Measurements from ENCODE around the gene TNS3. TPM values are rescaled to one million over a fixed set of nuclear protein-coding genes. Genes with fewer than 3 reads are reported as not detected.

TNS3 gene
- polyA plus RNA-seq, 1 of the 3 experiments (the other 2 are of a cell fraction) = 72.3 TPM

- Histone ChIP-seq H3K4me3 (ENCODE audit: low read depth in 2 of 2, low read length in 1 of 2) (no peak overlapping the region), H3K27me3 (ENCODE audit: insufficient read depth) (no peaks in the 10 kb centered on the region), H4K20me1 (ENCODE audit: insufficient read depth) (no peaks in the 10 kb centered on the region), H3F3A (replicated peaks; ENCODE audit: insufficient read depth) (no peaks in the 10 kb centered on the region), H2AFZ (ENCODE audit: low read depth) (no peak overlapping the region), H3K9ac (no peak overlapping the region), H3K9me3 (no peaks in the 10 kb centered on the region), H3K36me3 (replicated peaks in 1 of 2; ENCODE audit: control insufficient read depth in 1 of 2, insufficient read depth in 2 of 2, low read length in 1 of 2) (peaks cover 33 to 53% of the 10 kb centered on the region in 2 experiments), H3K9me2 (no peaks in the 10 kb centered on the region), H3K4me1 (ENCODE audit: control insufficient read depth in 1 of 2, insufficient read depth in 2 of 2, low read depth in 1 of 2, low read length in 1 of 2) (peaks cover 0 to 22% of the 10 kb centered on the region in 2 experiments; a peak in 2 of 4 replicates), H3K4me2 (no peak overlapping the region), H3K27ac (ENCODE audit: low read depth in 2 of 2, low read length in 1 of 2) (no peak overlapping the region), H3K79me2 (ENCODE audit: insufficient read depth) (no peaks in the 10 kb centered on the region)
- POLR2A ChIA-PET = no interaction called here
- TF ChIP-seq FOSL2 (IDR thresholded peaks at IDR 0.05; ENCODE audit: borderline replicate concordance, low read depth) (no peak), MEF2A (IDR thresholded peaks at IDR 0.05; ENCODE audit: borderline replicate concordance, low read depth) (no peak), GATA2 (CRISPR knock-in tag; IDR thresholded peaks at IDR 0.05) (no peak), TCF12 (IDR thresholded peaks at IDR 0.05) (no peak), SMC3 (IDR thresholded peaks at IDR 0.05; ENCODE audit: low read depth, low read length) (no peak), JUND (IDR thresholded peaks at IDR 0.05) (no peak), TEAD4 (IDR thresholded peaks at IDR 0.05; ENCODE audit: borderline replicate concordance, insufficient read depth) (no peak), USF2 (IDR thresholded peaks at IDR 0.05; ENCODE audit: borderline replicate concordance, low read depth, low read length) (no peak), ZBTB33 (IDR thresholded peaks at IDR 0.05; ENCODE audit: borderline replicate concordance, low read depth) (no peak), FOXJ3 (CRISPR knock-in tag; IDR thresholded peaks at IDR 0.05) (no peak), MAX (IDR thresholded peaks at IDR 0.05; ENCODE audit: low read depth) (no peak), USF1 (IDR thresholded peaks at IDR 0.05; ENCODE audit: borderline replicate concordance, low read depth) (no peak), FOXM1 (IDR thresholded peaks at IDR 0.05; ENCODE audit: low read depth) (no peak), IRF3 (IDR thresholded peaks at IDR 0.05; ENCODE audit: low read depth, low read length) (no peak), CTCF (IDR thresholded peaks at IDR 0.05) (no peak), REST (IDR thresholded peaks at IDR 0.05; ENCODE audit: low read depth, low read length) (no peak)
- WGBS (ENCODE audit: low lambda C conversion rate) = 78% methylated on average over 6 of the region's 6 CpGs
- CTCF ChIA-PET = interaction anchor here (0.9 to 6.7 kb wide), 3 partner anchors 102 to 392 kb away, joined by 3 to 55 read pairs (median 14); no protein-coding TSS in a partner anchor
- no peak for DNase-seq
Measured at GRCh38 chr7:47427051-47427643, 154.8 kb downstream of the TNS3 start.

Data from SK-N-SH (cell line).